BLaER1 (cell line): ENCODE data around the gene WDR64.
A peak's percentile ranks its signal among the peaks of the same experiment; 100 is the strongest.

Source experiments
- H3K27ac ChIP-seq: shearing (Covaris generic); formaldehyde crosslinking; 2 replicates; pipeline ENCODE4 v1.8.1; 2022
- H3K27me3 ChIP-seq: shearing (Covaris generic); formaldehyde crosslinking; 2 replicates; pipeline ENCODE4 v1.8.1; 2022
- H3K36me3 ChIP-seq: shearing (Covaris generic); formaldehyde crosslinking; 2 replicates; pipeline ENCODE4 v1.8.1; 2022
- H3K4me1 ChIP-seq: shearing (Covaris generic); formaldehyde crosslinking; 2 replicates; pipeline ENCODE4 v1.8.1; 2022
- H3K4me2 ChIP-seq: shearing (Covaris generic); formaldehyde crosslinking; 2 replicates; pipeline ENCODE4 v1.8.1; 2022
- H3K4me3 ChIP-seq: shearing (Covaris generic); formaldehyde crosslinking; 2 replicates; pipeline ENCODE4 v1.8.1; 2022
- H3K9ac ChIP-seq: shearing (Covaris generic); formaldehyde crosslinking; 2 replicates; pipeline ENCODE4 v1.8.1; 2022
- H3K9me3 ChIP-seq: shearing (Covaris generic); formaldehyde crosslinking; 2 replicates; pipeline ENCODE4 v1.8.1; 2022
- H4K20me1 ChIP-seq: shearing (Covaris generic); formaldehyde crosslinking; 2 replicates; pipeline ENCODE4 v1.8.1; 2022
- Cebpa-rat ChIP-seq: shearing (Covaris generic); IDR thresholded peaks from 2 replicates; pipeline ENCODE4 v1.8.1; 2022

The WDR64 gene

GRCh38 chr1:241612533-241613477 is 39.3 kb upstream of the WDR64 start:
- Histone ChIP-seq H3K4me1 (no peaks in the 10 kb centered on the region), H3K4me2 (no peak overlapping the region), H3K27me3 (no peaks in the 10 kb centered on the region), H4K20me1 (peaks cover 14% of the 10 kb centered on the region; the same call in 1 of the 2 replicates), H3K27ac (no peak overlapping the region), H3K9ac (no peak overlapping the region), H3K36me3 (peaks cover 12% of the 10 kb centered on the region), H3K9me3 (no peaks in the 10 kb centered on the region), H3K4me3 (no peak overlapping the region)
- TF ChIP-seq Cebpa-rat: no peak

- H3K4me1 ChIP-seq: no peaks in the 10 kb centered on the region
Observed at GRCh38 chr1:241614144-241614543, 37.9 kb upstream of the WDR64 start.

GRCh38 chr1:241614572-241614971 is 37.5 kb upstream of the WDR64 start:
- Histone ChIP-seq H3K4me2 (no peak overlapping the region), H4K20me1 (peaks cover 7% of the 10 kb centered on the region; the same call in 1 of the 2 replicates), H3K4me1 (no peaks in the 10 kb centered on the region), H3K36me3 (peaks cover 18% of the 10 kb centered on the region), H3K27me3 (no peaks in the 10 kb centered on the region), H3K9me3 (no peaks in the 10 kb centered on the region), H3K4me3 (no peak overlapping the region), H3K9ac (no peak overlapping the region), H3K27ac (no peak overlapping the region)
- no peak for TF ChIP-seq Cebpa-rat

More at GRCh38 chr1:241614144-241614543, 37.9 kb upstream of the WDR64 start:
- H3K9ac ChIP-seq: no peak overlapping the region
- H3K36me3 ChIP-seq: peaks cover 18% of the 10 kb centered on the region
- H3K4me2 ChIP-seq: no peak overlapping the region
- H3K4me3 ChIP-seq: no peak overlapping the region
- no peaks in the 10 kb centered on the region for H3K27me3 ChIP-seq
- H3K9me3 ChIP-seq: no peaks in the 10 kb centered on the region
- no peak for TF ChIP-seq Cebpa-rat
- H4K20me1 ChIP-seq: peaks cover 12% of the 10 kb centered on the region; the same call in 1 of the 2 replicates
- H3K27ac ChIP-seq: no peak overlapping the region

- Histone ChIP-seq H3K4me1 (no peaks in the 10 kb centered on the region), H3K27ac (no peak overlapping the region), H3K27me3 (no peaks in the 10 kb centered on the region), H4K20me1 (0 out of 2 replicates have a peak, but pooled peaks cover under 1% of the 10 kb centered on the region), H3K4me3 (no peak overlapping the region), H3K9me3 (no peaks in the 10 kb centered on the region), H3K36me3 (peaks cover 14% of the 10 kb centered on the region), H3K9ac (no peak overlapping the region), H3K4me2 (no peak overlapping the region)
- TF ChIP-seq Cebpa-rat: no peak
Observed at GRCh38 chr1:241615043-241615974, 36.8 kb upstream of the WDR64 start.

DNA sequence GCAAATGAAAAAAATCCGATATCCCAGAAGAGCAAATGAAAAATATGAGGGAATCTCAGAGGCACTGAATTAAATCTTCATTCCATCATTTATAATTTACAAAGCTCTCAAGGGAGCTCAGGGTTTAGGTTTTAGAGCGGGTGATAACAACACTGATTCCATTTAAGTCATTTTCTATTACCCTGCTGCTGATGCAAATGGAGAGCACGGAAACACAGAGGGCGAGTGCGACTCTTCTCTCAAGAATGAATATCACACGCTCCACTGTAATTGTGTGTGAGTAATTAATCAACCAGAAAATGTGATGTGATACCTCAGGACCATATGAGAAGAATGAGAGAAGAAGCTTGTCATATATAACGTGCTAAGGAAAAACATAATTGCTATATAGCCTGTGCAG is 34.7 kb upstream of the WDR64 start:
- no peaks in the 10 kb centered on the region for H3K27me3 ChIP-seq
- H3K36me3 ChIP-seq: peaks cover 24% of the 10 kb centered on the region
- H3K4me2 ChIP-seq: no peak overlapping the region
- H3K27ac ChIP-seq: no peak overlapping the region
- no peaks in the 10 kb centered on the region for H3K9me3 ChIP-seq
- no peak overlapping the region for H3K4me3 ChIP-seq
- TF ChIP-seq Cebpa-rat: no peak
- H4K20me1 ChIP-seq: no peaks in the 10 kb centered on the region
- no peak overlapping the region for H3K9ac ChIP-seq
- no peaks in the 10 kb centered on the region for H3K4me1 ChIP-seq

DNA sequence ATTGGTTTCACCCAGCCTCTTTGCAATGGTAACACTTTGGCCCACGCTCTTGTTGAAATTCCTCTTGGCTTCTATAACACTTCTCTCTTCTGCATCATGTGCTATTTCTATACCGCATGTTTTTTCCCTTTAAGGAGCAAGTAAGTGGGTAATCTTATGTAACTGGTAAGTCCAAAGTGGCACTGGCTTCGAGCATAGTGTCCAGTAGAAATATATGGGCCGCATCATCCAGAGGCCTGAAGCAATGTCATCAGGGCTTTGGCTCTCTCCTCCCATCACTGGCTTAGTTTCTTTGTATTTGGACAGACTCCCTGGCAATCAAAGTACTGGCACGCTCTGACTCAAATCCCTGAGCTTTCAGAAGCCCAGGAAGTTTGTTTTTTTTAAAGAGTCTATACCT is 29.4 kb upstream of the WDR64 start:
- Histone ChIP-seq H3K9me3 (no peaks in the 10 kb centered on the region), H3K4me1 (peaks cover 5% of the 10 kb centered on the region), H3K27me3 (no peaks in the 10 kb centered on the region), H3K36me3 (peaks cover 42% of the 10 kb centered on the region), H3K4me2 (no peak overlapping the region), H3K4me3 (no peak overlapping the region), H4K20me1 (0 out of 2 replicates have a peak, but pooled peaks cover 4% of the 10 kb centered on the region), H3K9ac (no peak overlapping the region), H3K27ac (no peak overlapping the region)
- no peak for TF ChIP-seq Cebpa-rat

GRCh38 chr1:241624935-241625334 is 27.1 kb upstream of the WDR64 start:
- no peak overlapping the region for H3K27ac ChIP-seq
- H3K4me1 ChIP-seq: peaks cover 28% of the 10 kb centered on the region
- no peak overlapping the region for H3K9ac ChIP-seq
- no peak overlapping the region for H3K4me3 ChIP-seq
- H3K4me2 ChIP-seq: no peak overlapping the region
- no peaks in the 10 kb centered on the region for H3K27me3 ChIP-seq
- H3K36me3 ChIP-seq: peaks cover 36% of the 10 kb centered on the region
- no peaks in the 10 kb centered on the region for H3K9me3 ChIP-seq
- no peak for TF ChIP-seq Cebpa-rat
- H4K20me1 ChIP-seq: 0 out of 2 replicates have a peak, but pooled peaks cover 5% of the 10 kb centered on the region

GRCh38 chr1:241627453-241628259 is 24.4 kb upstream of the WDR64 start:
- H3K36me3 ChIP-seq: peaks cover 32% of the 10 kb centered on the region
- H3K9me3 ChIP-seq: no peaks in the 10 kb centered on the region
- H3K4me3 ChIP-seq: peak overlapping the region; percentile 46
- H3K4me1 ChIP-seq: peaks cover 54% of the 10 kb centered on the region
- no peak for TF ChIP-seq Cebpa-rat
- H4K20me1 ChIP-seq: 0 out of 2 replicates have a peak, but pooled peaks cover 5% of the 10 kb centered on the region
- H3K4me2 ChIP-seq: peak overlapping the region; percentile 66
- H3K27me3 ChIP-seq: no peaks in the 10 kb centered on the region
- H3K9ac ChIP-seq: 0 out of 2 replicates have a peak overlapping the region, but pooled peaks have one; percentile 26
- peak overlapping the region; percentile 6; the same call in 1 of the 2 replicates for H3K27ac ChIP-seq

DNA sequence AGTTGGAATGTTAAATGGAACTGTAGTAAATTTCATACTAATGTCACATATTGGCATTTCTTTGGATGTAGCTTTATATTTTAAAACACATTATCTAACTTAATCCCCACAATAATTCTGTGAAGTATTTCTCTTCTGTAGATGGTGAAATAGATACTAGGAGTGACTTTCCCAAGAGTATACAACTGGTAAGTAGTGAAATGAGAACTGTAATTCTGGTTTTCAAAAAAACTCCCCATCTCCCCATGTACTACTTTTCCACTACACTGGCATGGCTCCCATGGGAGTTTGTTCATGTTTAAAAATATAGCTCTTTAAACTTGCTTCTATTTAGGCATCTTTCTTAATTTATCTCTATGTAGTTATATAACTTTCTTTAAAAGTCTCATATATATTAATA is 22.1 kb upstream of the WDR64 start:
- no peak overlapping the region for H3K9ac ChIP-seq
- no peak overlapping the region for H3K4me3 ChIP-seq
- H4K20me1 ChIP-seq: 0 out of 2 replicates have a peak, but pooled peaks cover 5% of the 10 kb centered on the region
- H3K4me2 ChIP-seq: peak overlapping the region; percentile 58
- no peak for TF ChIP-seq Cebpa-rat
- peaks cover 33% of the 10 kb centered on the region for H3K36me3 ChIP-seq
- no peak overlapping the region for H3K27ac ChIP-seq
- H3K9me3 ChIP-seq: no peaks in the 10 kb centered on the region; the same call in 1 of the 2 replicates
- no peaks in the 10 kb centered on the region for H3K27me3 ChIP-seq
- H3K4me1 ChIP-seq: peaks cover 70% of the 10 kb centered on the region
